Mucosa of descending colon (tissue), 3 donors: ENCODE results near the gene HSD11B1. TPM values are rescaled to one million over a fixed set of nuclear protein-coding genes. Genes with fewer than 3 reads are reported as not detected.

ENCODE experiments used
- ATAC-seq: fragments of 200-7000 bp; cut with Tn5 transposase; one replicate; pipeline ENCODE4 v1.9.1; 2020; ENCODE audit warnings: mild to moderate bottlenecking, moderate library complexity
- DNase-seq, 3 donors: peaks; one replicate each; pipeline ENCODE4 v3.0.0-alpha.2; 2020
- H3K36me3 ChIP-seq: fragments of 200-600 bp; one replicate; pipeline ENCODE4 v1.8.0; 2021; ENCODE audit warnings: low read depth, mild to moderate bottlenecking
- H3K4me1 ChIP-seq: fragments of 200-600 bp; one replicate; pipeline ENCODE4 v1.8.0; 2021; ENCODE audit warnings: low read depth, mild to moderate bottlenecking
- H3K4me3 ChIP-seq: fragments of 200-600 bp; one replicate; pipeline ENCODE4 v1.8.0; 2021; ENCODE audit warnings: mild to moderate bottlenecking
- H3K9me3 ChIP-seq: fragments of 200-600 bp; one replicate; pipeline ENCODE4 v1.8.0; 2021; ENCODE audit warnings: mild to moderate bottlenecking
- CTCF ChIP-seq: fragments of 200-600 bp; IDR thresholded peaks from one replicate; pipeline ENCODE4 v1.8.0; 2022; ENCODE audit warnings: antibody characterized with exemption, mild to moderate bottlenecking
- intact Hi-C, 2 donors: fragments of 100-400 bp; cut with DNase I in 1 of 2; cut with micrococcal nuclease in 1 of 2; formaldehyde crosslinking; loops; one replicate each; pipeline versions ENCODE4 v1.11.0 to v1.11.1; 2022; cut with DNase I, micrococcal nuclease
- total RNA-seq, 3 donors: library from RNA; stranded (reverse); fragmentation: NEBNext Ultra II Directional in 2 of 3; extraction: Animal tissue kit (Norgen Biotek cat#: 25700) in 2 of 3; gene quantifications; one replicate each; pipeline versions ENCODE4 v1.2.1 to v1.2.4, GENCODE V29; 2021 to 2023
- donor health status: DM: no; HTN: no; CAD: no; lungs with moderate emphysema.
- donor health status: DM: no; HTN: no; CAD: no.
- donor health status: DM: no; HTN: yes; CAD: no.

HSD11B1 gene
- total RNA-seq, 3 donors from 2014 or later = 2.8 to 5.7 TPM; not detected in 1

GRCh38 chr1:209772126-209772525 lies 67.5 kb downstream of the HSD11B1 start:
- DNase-seq (no peak), ATAC-seq (no peak)
- Histone ChIP-seq H3K4me1 (no peaks in the 10 kb centered on the region), H3K9me3 (no peaks in the 10 kb centered on the region), H3K36me3 (no peaks in the 10 kb centered on the region), H3K4me3 (no peak overlapping the region)
- TF ChIP-seq CTCF = no peak
- intact Hi-C loops = no loop called here

GRCh38 chr1:209774592-209774991 lies 69.9 kb downstream of the HSD11B1 start:
- H3K4me1 ChIP-seq = no peaks in the 10 kb centered on the region
- H3K4me3 ChIP-seq = no peak overlapping the region
- TF ChIP-seq CTCF = no peak
- ATAC-seq (peak; percentile 36), DNase-seq (no peak)
- intact Hi-C loops = no loop called here
- no peaks in the 10 kb centered on the region for H3K9me3 ChIP-seq
- no peaks in the 10 kb centered on the region for H3K36me3 ChIP-seq

GRCh38 chr1:209775678-209776077 lies 71.0 kb downstream of the HSD11B1 start:
- H3K9me3 ChIP-seq = no peaks in the 10 kb centered on the region
- DNase-seq (no peak), ATAC-seq (no peak)
- no peak overlapping the region for H3K4me3 ChIP-seq
- intact Hi-C loops = no loop called here
- TF ChIP-seq CTCF = no peak
- no peaks in the 10 kb centered on the region for H3K4me1 ChIP-seq
- no peaks in the 10 kb centered on the region for H3K36me3 ChIP-seq

GRCh38 chr1:209777587-209777986 lies 72.9 kb downstream of the HSD11B1 start:
- Histone ChIP-seq H3K4me1 (no peaks in the 10 kb centered on the region), H3K36me3 (no peaks in the 10 kb centered on the region), H3K9me3 (no peaks in the 10 kb centered on the region), H3K4me3 (no peak overlapping the region)
- intact Hi-C loops = no loop called here
- TF ChIP-seq CTCF = no peak
- DNase-seq = no peak
- no peak for ATAC-seq

- Histone ChIP-seq H3K4me1 (no peaks in the 10 kb centered on the region), H3K36me3 (no peaks in the 10 kb centered on the region), H3K9me3 (no peaks in the 10 kb centered on the region), H3K4me3 (no peak overlapping the region)
- intact Hi-C loops = no loop called here
- TF ChIP-seq CTCF = no peak
- ATAC-seq (no peak), DNase-seq (no peak)
Measured at GRCh38 chr1:209778102-209778501, 73.5 kb downstream of the HSD11B1 start.

- Histone ChIP-seq H3K4me3 (no peak overlapping the region), H3K9me3 (no peaks in the 10 kb centered on the region), H3K4me1 (peaks cover 7% of the 10 kb centered on the region), H3K36me3 (no peaks in the 10 kb centered on the region)
- ATAC-seq = peak; percentile 1
- intact Hi-C loops = no loop called here
- TF ChIP-seq CTCF = no peak
- DNase-seq = no peak
Measured at GRCh38 chr1:209780268-209780667, 75.6 kb downstream of the HSD11B1 start.
